ENCODE results near the gene RERE.

RERE gene

GRCh38 chr1:8663090-8663802 is 154.2 kb downstream of the RERE start:
- no peak for DNase-seq

- no peak for DNase-seq
Observed at GRCh38 chr1:8662380-8663072, 154.9 kb downstream of the RERE start.

GRCh38 chr1:8661185-8662110 is 156.0 kb downstream of the RERE start:
- no peak for DNase-seq

GRCh38 chr1:8660411-8660828 is 157.0 kb downstream of the RERE start:
- DNase-seq = no peak

GRCh38 chr1:8659593-8659992 is 157.8 kb downstream of the RERE start:
- no peak for DNase-seq

GRCh38 chr1:8653878-8654277 is 163.6 kb downstream of the RERE start:
- DNase-seq = no peak

GRCh38 chr1:8652467-8653046 is 164.9 kb downstream of the RERE start:
- DNase-seq = no peak

- no peak for DNase-seq
Observed at GRCh38 chr1:8651962-8652361, 165.5 kb downstream of the RERE start.

- no peak for DNase-seq
Observed at GRCh38 chr1:8651236-8651890, 166.1 kb downstream of the RERE start.

GRCh38 chr1:8649875-8650274 is 167.6 kb downstream of the RERE start:
- DNase-seq = no peak

GRCh38 chr1:8649027-8649426 is 168.4 kb downstream of the RERE start:
- DNase-seq = no peak

- no peak for DNase-seq
Observed at GRCh38 chr1:8646996-8647395, 170.4 kb downstream of the RERE start.

- DNase-seq = no peak
Observed at GRCh38 chr1:8646189-8646588, 171.3 kb downstream of the RERE start.

GRCh38 chr1:8643542-8644536 is 173.6 kb downstream of the RERE start:
- no peak for DNase-seq

GRCh38 chr1:8642114-8642513 is 175.3 kb downstream of the RERE start:
- no peak for DNase-seq

- no peak for DNase-seq
Observed at GRCh38 chr1:8641377-8641997, 176.0 kb downstream of the RERE start.

- no peak for DNase-seq
Observed at GRCh38 chr1:8640950-8641349, 176.5 kb downstream of the RERE start.

- no peak for DNase-seq
Observed at GRCh38 chr1:8639148-8639547, 178.3 kb downstream of the RERE start.

GRCh38 chr1:8633741-8634501 is 183.5 kb downstream of the RERE start:
- no peak for DNase-seq

- no peak for DNase-seq
Observed at GRCh38 chr1:8632102-8632501, 185.3 kb downstream of the RERE start.
